OCI-M2 (cell line): ENCODE results near the gene S100PBP.
"Not testable (repeated sequence)": the region's sequence is repeated elsewhere in the genome, so short reads cannot be mapped to it uniquely, and the experiment has no call there.

Experiments
- DNase-seq: peaks from one replicate; lab custom pipeline; 2025; ENCODE audit not compliant: unreplicated experiment; lab: John Stamatoyannopoulos, UW

S100PBP gene

DNA sequence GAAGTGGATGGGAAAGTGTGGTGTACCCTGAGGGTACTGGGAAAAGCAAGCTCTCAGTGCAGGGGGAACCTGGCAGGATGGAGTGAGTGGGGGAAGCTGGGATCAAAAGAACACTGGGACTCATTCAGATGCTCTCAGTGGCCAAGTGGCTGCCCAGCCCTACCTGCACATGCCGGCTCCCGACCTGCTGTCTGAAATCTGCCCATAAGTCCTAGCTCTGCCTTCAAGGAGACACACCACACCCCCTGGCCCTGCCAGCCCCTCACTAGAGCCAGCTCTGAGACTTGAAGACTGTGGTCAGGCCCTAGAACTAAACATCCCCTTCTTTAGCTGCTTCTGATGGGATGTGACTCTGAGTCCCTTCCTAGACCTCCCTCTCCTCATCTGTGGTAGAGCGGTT, 81.5 kb downstream of the S100PBP start:
- DNase-seq: no peak

DNA sequence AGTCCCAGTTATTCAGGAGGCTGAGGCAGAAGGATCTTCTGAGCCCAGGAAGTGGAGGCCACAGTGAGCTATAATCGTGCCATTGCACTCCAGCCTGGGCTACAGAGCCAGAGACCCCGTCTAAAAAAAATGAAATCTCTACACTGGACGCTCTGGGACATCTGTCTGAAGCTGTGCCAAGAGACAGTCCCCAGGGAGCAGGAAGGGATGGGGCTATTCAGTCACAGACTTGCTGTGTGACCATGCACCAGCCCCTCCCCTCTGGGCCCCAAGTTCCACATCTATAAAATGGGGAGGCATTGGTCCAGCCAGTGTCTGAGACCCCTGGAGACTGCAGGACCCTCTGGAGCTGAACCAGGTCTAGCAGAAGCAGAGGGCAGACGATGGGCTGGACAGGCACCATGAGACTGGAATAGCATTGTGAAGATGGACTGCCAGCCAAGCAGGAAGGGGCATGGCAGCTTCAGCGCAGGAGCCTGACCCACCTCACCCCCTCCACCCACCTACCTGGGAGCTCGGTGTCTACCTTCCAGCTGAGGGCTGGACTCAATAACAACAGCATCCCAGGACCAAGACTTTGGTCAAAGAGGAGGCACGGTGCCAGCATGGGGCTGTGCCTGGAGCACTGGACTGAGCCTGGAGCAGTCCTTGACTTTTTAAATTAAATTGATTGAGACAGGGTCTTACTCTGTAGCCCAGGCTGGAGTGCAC, 82.3 kb downstream of the S100PBP start:
- DNase-seq: no peak

DNA sequence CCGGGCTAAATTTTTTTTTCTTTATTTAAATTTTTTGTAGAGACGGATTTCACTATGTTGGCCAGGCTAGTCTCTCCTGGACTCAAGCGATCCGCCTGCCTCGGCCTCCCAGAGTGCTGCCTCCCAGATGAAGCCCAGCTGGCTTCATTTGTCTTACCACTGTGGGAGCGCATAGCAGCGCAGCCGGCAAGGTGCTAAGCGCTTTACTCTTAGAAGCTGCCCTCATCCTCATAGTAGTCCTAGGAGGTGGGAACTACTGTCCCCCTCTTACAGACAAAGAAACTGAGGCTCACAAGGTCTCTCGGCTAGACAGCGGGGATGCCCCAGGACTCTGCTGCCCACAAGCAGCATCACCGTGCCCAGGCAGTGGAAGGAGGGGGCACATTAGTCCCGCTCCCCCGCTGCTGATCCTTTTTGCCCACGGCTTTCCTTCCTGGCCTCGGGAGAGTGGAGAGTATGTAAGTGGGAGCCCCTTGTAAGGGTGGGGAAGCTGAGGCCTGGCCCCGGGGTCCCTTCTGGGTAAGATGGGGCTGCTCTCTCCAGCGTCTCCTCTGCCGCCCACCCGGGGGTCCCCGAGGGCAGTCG, 83.0 kb downstream of the S100PBP start:
- DNase-seq: no peak

DNA sequence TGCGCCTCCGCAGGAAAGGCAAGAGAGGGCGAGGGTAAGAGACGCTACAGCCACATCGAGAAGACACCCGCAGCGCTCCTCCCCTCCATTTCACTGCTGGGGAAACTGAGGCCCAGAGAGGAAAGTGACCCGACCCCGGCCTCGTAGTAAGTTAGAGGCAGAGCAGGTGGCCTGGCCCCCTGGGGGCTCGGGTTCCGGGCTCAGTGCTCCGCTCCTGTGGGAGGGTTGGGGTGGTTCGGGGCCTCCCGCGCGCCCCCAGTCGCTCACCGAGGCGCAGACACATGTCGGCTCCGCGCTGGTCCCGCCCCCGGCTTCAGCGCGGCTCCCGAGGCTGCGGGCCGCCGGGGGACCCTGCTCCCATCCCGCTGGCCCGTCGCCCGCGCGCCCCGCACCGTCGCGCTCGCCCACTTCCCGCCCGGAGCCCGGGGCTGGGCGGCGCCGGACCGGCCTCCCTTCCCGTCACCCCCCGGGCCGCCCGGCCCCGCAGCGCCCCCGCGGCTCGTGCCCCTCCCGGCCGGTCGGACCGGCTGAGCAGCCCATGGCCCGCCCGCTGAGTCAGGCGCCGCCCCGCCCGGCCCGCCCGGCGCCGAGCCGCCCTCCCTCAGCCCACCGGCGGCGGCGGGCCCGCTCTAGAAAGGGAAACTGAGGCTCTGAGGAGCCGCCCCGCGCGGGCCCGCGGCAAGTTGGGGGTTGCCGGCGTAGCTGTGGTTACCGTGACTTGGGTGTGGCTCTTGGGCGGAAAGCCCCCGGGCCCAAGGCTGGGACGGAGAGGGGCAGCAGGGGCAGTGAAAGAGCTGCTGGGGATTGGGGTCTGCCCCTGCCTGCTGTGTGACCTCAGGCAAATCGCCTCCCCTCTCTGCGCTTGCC, 83.7 kb downstream of the S100PBP start, which contains the start of gene TMEM54:
Gene TMEM54, minus strand, starts transcription at position 434 of the 867 bp plus-strand sequence. Its CDS starts 151 bp downstream, at position 283.
- no peak for DNase-seq

DNA sequence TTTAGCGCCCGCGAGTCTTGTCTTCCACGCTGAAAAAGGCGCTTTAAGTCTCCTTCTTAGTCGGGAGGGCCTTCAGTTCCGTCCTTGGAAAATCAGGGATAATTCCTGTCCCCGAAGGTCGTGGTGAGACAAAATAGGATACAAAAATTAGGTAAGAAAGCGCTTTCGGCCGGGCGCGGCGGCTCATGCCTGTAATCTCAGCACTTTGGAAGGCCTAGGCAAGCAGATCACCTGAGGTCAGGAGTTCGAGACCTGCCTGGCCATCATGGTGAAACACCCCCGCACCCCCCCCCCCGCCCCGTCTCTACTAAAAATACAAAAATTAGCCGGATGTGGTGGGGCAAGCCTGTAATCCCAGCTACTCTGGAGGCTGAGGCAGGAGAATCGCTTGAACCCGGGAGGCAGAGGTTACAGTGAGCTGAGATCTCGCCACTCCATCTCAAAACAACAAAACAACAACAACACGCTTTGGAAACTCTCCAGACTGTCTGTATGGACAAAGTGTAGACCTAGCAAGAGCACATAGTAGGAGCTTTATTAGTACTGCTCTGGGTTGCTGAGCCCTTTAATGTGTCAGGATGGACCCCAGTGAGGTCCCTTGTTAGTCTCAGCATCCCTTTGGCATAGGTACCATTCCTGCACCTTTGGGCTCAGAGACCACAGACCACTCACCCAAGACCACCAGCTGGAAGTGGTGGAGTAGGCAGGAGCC, 84.5 kb downstream of the S100PBP start:
- no peak for DNase-seq

DNA sequence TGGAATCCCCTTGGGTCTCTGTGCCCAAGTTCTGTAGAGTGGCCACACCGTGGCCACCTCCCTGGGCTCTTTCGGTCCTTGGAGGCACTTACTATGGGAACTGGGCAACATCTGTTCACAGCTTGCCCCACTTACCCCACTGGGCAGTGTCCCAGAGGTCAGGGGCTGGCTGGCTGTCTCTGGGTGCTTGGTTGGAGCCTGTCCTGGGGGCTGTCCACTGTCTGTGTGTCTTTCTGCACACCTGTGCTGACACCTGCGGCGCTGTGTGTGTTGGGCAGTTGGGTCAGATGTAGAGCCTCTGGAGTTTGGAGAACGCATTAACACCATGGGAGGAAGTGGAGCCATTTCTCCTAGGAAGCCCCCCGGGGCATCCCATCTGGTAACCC, 85.1 kb downstream of the S100PBP start:
- DNase-seq: no peak

DNA sequence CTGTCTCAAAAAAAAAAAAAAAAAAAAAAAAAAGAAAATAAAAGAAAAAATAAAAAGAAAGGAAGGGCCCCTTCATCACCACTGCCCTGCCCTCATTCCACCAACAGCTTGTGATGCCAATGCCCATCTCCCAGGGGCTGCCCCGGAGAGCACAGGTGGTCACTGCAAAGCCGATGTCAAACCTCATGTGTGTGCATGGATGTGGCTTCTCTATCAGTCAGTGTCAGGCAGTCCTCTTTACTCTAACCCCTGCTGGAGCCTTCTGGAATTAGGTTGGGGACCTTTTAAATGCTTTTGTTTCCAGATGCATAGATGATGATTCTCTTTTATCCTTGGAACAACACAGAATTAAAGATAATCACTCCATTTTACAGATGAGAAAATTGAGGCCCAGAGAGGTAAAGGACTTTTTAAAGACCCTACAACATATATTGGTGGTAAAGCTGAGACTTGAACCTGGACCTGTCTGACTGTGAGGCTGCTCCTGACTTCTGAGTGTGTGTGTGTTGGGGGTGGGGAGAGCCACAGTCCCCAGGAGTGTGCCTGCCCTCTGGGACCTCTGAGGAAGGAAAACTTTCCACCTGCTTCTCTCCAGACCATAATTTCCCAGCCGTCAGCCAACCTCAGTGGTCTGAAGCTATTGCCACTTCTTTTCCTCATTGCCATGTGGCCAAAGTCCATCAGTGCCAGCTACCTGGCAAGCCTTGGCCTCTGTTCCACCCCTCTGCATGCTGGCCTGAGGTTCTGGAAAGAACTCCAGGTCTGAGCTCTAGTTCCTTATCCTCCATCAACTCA, 86.7 kb downstream of the S100PBP start:
- no peak for DNase-seq

DNA sequence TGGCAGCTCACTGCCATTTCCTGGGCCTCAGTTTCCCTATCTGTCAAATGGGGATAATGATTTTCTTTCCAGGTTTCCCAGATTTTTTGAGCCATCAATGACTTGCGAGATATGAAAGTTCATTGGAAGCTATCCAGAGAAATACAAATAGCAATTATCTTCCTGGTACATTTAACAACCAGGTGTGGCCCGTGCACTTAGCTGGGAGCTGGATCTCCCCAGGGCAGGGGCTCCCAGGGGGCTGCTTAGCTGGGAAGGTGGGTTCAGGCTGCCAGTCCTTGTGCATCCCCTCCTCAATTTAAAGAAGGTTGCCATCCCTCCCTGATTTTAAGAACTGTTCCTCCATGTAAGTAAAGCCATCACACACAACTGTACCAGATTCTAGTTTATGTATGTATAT, 87.3 kb downstream of the S100PBP start:
- no peak for DNase-seq

DNA sequence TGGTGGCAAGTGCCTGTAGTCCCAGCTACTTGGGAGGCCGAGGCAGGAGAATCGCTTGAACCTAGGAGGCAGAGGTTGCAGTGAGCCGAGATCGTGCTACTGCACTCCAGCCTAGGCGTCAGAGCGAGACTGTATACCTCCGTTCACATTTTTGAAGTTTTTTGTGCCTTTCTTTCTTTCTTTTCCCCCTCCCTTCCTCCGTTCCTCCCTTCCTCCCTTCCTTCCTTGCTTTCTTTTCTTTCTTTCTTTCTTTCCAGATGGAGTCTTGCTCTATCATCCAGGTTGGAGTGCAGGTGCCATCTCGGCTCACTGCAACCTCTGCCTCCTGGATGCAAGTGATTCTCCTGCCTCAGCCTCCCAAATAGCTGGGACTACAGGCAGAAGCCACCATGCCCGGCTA, 88.1 kb downstream of the S100PBP start:
- DNase-seq: not testable (repeated sequence)

DNA sequence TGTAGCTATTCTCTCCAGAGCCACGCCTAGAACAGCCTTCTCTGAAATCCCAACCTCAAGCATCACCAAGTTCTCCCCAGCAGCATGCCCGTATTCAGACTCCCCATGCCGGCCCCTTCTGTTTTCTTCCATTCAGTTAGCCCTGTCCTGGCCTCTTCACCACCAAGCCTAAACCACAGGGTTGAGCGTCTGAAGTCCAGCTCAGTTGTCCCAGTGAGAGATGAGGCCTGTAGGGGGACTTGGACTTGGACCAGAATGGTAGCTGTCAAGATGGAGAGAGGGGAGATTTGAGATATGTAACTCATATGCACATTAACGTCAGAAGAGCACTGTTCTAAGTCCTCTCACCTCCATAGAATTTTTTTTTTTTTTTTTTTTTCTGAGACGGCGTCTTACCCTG, 89.2 kb downstream of the S100PBP start:
- no peak for DNase-seq

DNA sequence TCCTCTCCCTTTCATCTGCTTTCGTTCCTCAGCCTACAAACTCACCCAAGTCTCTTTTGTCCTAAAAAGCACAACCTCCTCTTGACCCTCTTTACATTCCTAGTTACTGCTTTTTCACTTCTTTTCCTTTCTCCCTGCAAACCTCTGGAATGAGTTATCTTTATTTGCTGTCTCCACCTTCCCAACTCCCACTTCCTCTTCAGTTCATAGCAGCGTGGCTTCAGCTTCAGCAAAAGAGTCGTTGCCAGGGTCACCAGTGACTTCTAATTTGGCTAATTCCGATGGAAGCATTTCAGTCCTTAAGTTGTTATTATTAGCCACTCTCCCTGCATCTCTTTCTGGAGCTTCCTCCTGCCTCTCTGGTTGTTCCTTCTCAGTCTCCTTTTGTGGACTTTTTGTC, 90.0 kb downstream of the S100PBP start:
- DNase-seq: no peak
